Muscle of back (tissue), 11 donors: ENCODE measurements around the gene SP140. TPM values are rescaled to one million over a fixed set of nuclear protein-coding genes. Genes with fewer than 3 reads are reported as not detected.
A peak's percentile ranks its signal among the peaks of the same experiment; 100 is the strongest.
"Not testable (repeated sequence)": the region's sequence is repeated elsewhere in the genome, so short reads cannot be mapped to it uniquely, and the experiment has no call there.

Experiments
- DNase-seq, 3 donors: peaks; one replicate each; pipeline versions ENCODE4 v3.0.0 to v3.0.0-alpha.2; 2013
- polyA plus RNA-seq, 10 donors: library from polyadenylated mRNA; unstranded; fragments of 120-200 nt; gene quantifications; one replicate each; pipeline ENCODE4 v1.2.1, GENCODE V29; 2013; ENCODE audit not compliant: insufficient read length in 10 of 10

The SP140 gene
- polyA plus RNA-seq, 10 donors, result 0.38 to 2.7 (median 0.77) TPM

- no peak for DNase-seq
These were observed 100.0 kb downstream of the SP140 start for GRCh38 chr2:230325316-230326243.

GRCh38 chr2:230326453-230327417 is 101.2 kb downstream of the SP140 start, which contains the start of gene SP140L:
SP140L (plus strand) TSS chr2:230327193; CDS start chr2:230327270, 77 bp downstream.
- peak; percentile 53 to 79 (median 56) for DNase-seq

- peak in 1 of 3 donors; percentile 6 for DNase-seq
These were observed 102.0 kb downstream of the SP140 start for GRCh38 chr2:230327418-230328154.

- DNase-seq, result no peak
These were observed 102.6 kb downstream of the SP140 start for GRCh38 chr2:230328155-230328458.

- no peak for DNase-seq
These were observed 104.5 kb downstream of the SP140 start for GRCh38 chr2:230329946-230330605.

GRCh38 chr2:230330725-230331124 is 105.2 kb downstream of the SP140 start:
- DNase-seq, result no peak

GRCh38 chr2:230335461-230335863 is 109.9 kb downstream of the SP140 start:
- DNase-seq, result no peak

GRCh38 chr2:230335864-230336506 is 110.4 kb downstream of the SP140 start:
- DNase-seq, result no peak

- DNase-seq, result not testable (repeated sequence)
These were observed 116.5 kb downstream of the SP140 start for GRCh38 chr2:230341936-230342528.

GRCh38 chr2:230343041-230343624 is 117.6 kb downstream of the SP140 start:
- not testable (repeated sequence) for DNase-seq

GRCh38 chr2:230343747-230344146 is 118.2 kb downstream of the SP140 start:
- DNase-seq, result no peak

- no peak for DNase-seq
These were observed 120.9 kb downstream of the SP140 start for GRCh38 chr2:230346465-230346864.

- DNase-seq, result no peak
These were observed 121.5 kb downstream of the SP140 start for GRCh38 chr2:230346921-230347533.

GRCh38 chr2:230347659-230348305 is 122.2 kb downstream of the SP140 start:
- no peak for DNase-seq

- no peak for DNase-seq
These were observed 123.3 kb downstream of the SP140 start for GRCh38 chr2:230348787-230349186.

GRCh38 chr2:230356084-230356483 is 130.5 kb downstream of the SP140 start:
- no peak for DNase-seq

GRCh38 chr2:230358305-230358704 is 132.8 kb downstream of the SP140 start:
- DNase-seq, result no peak

- DNase-seq, result no peak
These were observed 134.5 kb downstream of the SP140 start for GRCh38 chr2:230360028-230360427.
